Ishikawa (cell line): Measurements from ENCODE around the gene NSUN7.

ENCODE experiments used
- CEBPB ChIP-seq: IDR thresholded peaks from 2 replicates; pipeline ENCODE4 v1.6.1; 2012
- EGR1 ChIP-seq: IDR thresholded peaks from 2 replicates; pipeline ENCODE4 v1.6.1; 2012
- EP300 ChIP-seq: IDR thresholded peaks from 2 replicates; pipeline ENCODE4 v1.6.1; 2012; ENCODE audit warnings: borderline replicate concordance
- FOXM1 ChIP-seq: IDR thresholded peaks from 2 replicates; pipeline ENCODE4 v1.6.1; 2012; ENCODE audit warnings: low read depth, borderline replicate concordance
- RAD21 ChIP-seq: IDR thresholded peaks from 2 replicates; pipeline ENCODE4 v1.6.1; 2012; ENCODE audit warnings: low read depth
- TEAD4 ChIP-seq: IDR thresholded peaks from 2 replicates; pipeline ENCODE4 v1.6.1; 2012
- TF ChIP-seq, protein P1 (sequence below): IDR thresholded peaks from 2 replicates; pipeline ENCODE4 v1.6.1; 2012

DNA sequence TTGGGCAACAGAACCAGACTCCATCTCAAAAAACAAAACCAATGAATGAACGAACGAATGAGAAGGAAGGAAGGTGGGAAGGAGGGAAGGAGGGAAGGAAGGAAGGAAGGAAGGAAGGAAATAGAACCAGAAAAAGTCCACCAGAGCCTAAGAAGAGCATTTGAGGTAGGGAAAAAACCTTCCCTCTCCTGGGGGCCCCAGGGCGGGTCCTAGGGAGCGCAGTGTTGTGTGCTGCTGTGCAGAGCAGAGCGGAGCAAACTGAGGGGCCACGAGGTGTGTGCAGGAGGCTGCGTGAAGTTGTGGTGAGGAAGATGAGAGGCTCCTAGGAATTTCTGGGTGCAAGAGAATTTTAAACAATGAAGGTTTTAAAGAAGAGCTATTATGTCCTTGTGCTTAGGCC, 16.0 kb upstream of the NSUN7 start:
- TF ChIP-seq EGR1 (no peak), RAD21 (no peak), CEBPB (no peak), TEAD4 (no peak), FOXM1 (no peak), EP300 (no peak)
- TF ChIP-seq, protein P1, sequence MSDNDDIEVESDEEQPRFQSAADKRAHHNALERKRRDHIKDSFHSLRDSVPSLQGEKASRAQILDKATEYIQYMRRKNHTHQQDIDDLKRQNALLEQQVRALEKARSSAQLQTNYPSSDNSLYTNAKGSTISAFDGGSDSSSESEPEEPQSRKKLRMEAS: no peak
